ENCODE data around the gene IGF1R.
"Not testable (repeated sequence)": the region's sequence is repeated elsewhere in the genome, so short reads cannot be mapped to it uniquely, and the experiment has no call there.

Gene IGF1R

GRCh38 chr15:98969126-98969735, 320.9 kb downstream of the IGF1R start:
- in situ Hi-C loops (cut with HindIII; ENCODE audit: low sequenced_read_pairs), result no loop called here

- in situ Hi-C loops (cut with HindIII; ENCODE audit: low sequenced_read_pairs), result no loop called here
Measured at GRCh38 chr15:98970799-98971198, 322.5 kb downstream of the IGF1R start.

GRCh38 chr15:98976500-98976899, 328.2 kb downstream of the IGF1R start:
- in situ Hi-C loops (cut with HindIII; ENCODE audit: low sequenced_read_pairs), result no loop called here

GRCh38 chr15:98977441-98977840, 329.1 kb downstream of the IGF1R start:
- in situ Hi-C loops (cut with HindIII; ENCODE audit: low sequenced_read_pairs), result no loop called here

- in situ Hi-C loops (cut with HindIII; ENCODE audit: low sequenced_read_pairs), result no loop called here
Measured at GRCh38 chr15:98978153-98978552, 329.8 kb downstream of the IGF1R start.

- in situ Hi-C loops (cut with HindIII; ENCODE audit: low sequenced_read_pairs), result no loop called here
Measured at GRCh38 chr15:98980899-98981228, 332.5 kb downstream of the IGF1R start.

- in situ Hi-C loops (cut with HindIII; ENCODE audit: low sequenced_read_pairs), result no loop called here
Measured at GRCh38 chr15:98981851-98982722, 333.7 kb downstream of the IGF1R start.

GRCh38 chr15:98983334-98983733, 335.0 kb downstream of the IGF1R start:
- in situ Hi-C loops (cut with HindIII; ENCODE audit: low sequenced_read_pairs), result no loop called here

- in situ Hi-C loops (cut with HindIII; ENCODE audit: low sequenced_read_pairs), result no loop called here
Measured at GRCh38 chr15:98986281-98986680, 337.9 kb downstream of the IGF1R start.

- in situ Hi-C loops (cut with HindIII; ENCODE audit: low sequenced_read_pairs), result no loop called here
Measured at GRCh38 chr15:98994892-98995291, 346.6 kb downstream of the IGF1R start.

GRCh38 chr15:98996169-98996568, 347.8 kb downstream of the IGF1R start:
- in situ Hi-C loops (cut with HindIII; ENCODE audit: low sequenced_read_pairs), result no loop called here

GRCh38 chr15:98996624-98997023, 348.3 kb downstream of the IGF1R start:
- in situ Hi-C loops (cut with HindIII; ENCODE audit: low sequenced_read_pairs), result no loop called here

GRCh38 chr15:98997312-98997711, 349.0 kb downstream of the IGF1R start:
- in situ Hi-C loops (cut with HindIII; ENCODE audit: low sequenced_read_pairs), result no loop called here

- in situ Hi-C loops (cut with HindIII; ENCODE audit: low sequenced_read_pairs), result no loop called here
Measured at GRCh38 chr15:98997755-98998154, 349.4 kb downstream of the IGF1R start.

- in situ Hi-C loops (cut with HindIII; ENCODE audit: low sequenced_read_pairs), result no loop called here
Measured at GRCh38 chr15:98998279-98998678, 349.9 kb downstream of the IGF1R start.

- in situ Hi-C loops (cut with HindIII; ENCODE audit: low sequenced_read_pairs), result no loop called here
Measured at GRCh38 chr15:98999233-98999632, 350.9 kb downstream of the IGF1R start.

- in situ Hi-C loops (cut with HindIII; ENCODE audit: low sequenced_read_pairs), result no loop called here
Measured at GRCh38 chr15:99002226-99002625, 353.9 kb downstream of the IGF1R start.

GRCh38 chr15:99003317-99003716, 355.0 kb downstream of the IGF1R start:
- in situ Hi-C loops (cut with HindIII; ENCODE audit: low sequenced_read_pairs), result not testable (repeated sequence)

GRCh38 chr15:99004998-99005974, 356.9 kb downstream of the IGF1R start:
- in situ Hi-C loops (cut with HindIII; ENCODE audit: low sequenced_read_pairs), result not testable (repeated sequence)

GRCh38 chr15:99006146-99006545, 357.8 kb downstream of the IGF1R start:
- in situ Hi-C loops (cut with HindIII; ENCODE audit: low sequenced_read_pairs), result no loop called here

GRCh38 chr15:99006904-99007495, 358.7 kb downstream of the IGF1R start:
- in situ Hi-C loops (cut with HindIII; ENCODE audit: low sequenced_read_pairs), result no loop called here
